ENCODE measurements around the gene NDRG3. TPM values are rescaled to one million over a fixed set of nuclear protein-coding genes. Genes with fewer than 3 reads are reported as not detected.
"Not testable (repeated sequence)": the region's sequence is repeated elsewhere in the genome, so short reads cannot be mapped to it uniquely, and the experiment has no call there.

Gene NDRG3
- total RNA-seq, 1 experiment from 2014 or later = 16.7 TPM

DNA sequence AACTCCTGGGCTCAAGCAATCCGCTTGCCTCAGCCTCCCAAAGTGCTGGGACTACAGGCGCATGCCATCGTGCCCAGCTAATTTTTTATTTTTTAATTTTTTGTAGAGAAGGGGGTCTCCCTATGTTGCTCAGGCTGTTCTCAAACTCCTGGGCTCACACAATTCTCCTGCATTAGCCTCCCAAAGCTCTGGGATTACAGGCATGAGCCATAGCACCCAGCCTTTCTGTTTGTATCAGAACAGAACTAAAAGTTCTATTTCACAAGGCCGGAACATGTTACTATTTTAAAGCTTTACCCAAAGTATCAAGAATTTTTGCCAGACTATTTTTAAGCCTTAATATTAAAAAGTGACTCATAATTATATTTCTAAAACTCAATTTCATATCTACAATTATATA is 42.4 kb downstream of the NDRG3 start:
- DNase-seq (ENCODE audit: extremely low read depth, low read depth) = no peak

DNA sequence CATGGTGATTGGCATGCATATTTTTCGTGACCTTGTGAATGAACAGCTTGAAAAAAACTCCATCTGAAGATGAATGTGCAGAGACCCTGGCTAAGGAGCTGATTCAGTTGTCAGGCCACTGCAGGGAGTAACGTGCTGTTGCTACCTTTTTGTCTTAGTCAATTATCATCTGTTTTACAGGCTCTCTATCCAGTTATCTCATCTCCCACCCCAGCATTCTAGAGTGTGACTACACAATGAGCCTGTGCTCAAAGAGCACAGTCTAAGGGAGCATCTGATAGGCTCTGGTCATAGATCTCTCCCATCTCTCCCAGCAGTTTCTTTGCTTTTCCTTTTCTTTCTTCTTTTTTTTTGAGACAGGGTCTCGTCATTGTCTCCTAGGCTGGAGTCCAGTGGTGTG is 45.5 kb downstream of the NDRG3 start:
- DNase-seq (ENCODE audit: extremely low read depth, low read depth) = no peak

DNA sequence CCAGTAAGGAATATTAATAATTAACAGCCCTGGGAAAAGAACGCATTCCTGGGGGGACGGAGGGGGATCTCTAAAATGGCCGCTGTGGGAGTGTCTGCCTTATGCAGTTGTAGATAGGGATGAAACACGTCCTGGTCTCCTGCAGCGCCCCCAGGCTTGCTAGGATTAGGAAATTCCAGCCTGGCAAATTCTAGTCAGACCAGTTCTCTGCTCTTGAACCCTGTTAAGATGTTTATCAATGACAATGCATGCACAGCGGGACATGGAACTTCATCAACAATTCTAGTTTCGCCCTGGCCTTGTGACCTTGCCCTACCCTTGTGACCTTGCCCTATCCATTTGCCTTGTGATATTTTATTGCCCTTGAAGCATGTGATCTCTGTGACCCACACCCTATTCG is 50.4 kb downstream of the NDRG3 start:
- DNase-seq (ENCODE audit: extremely low read depth, low read depth) = not testable (repeated sequence)

DNA sequence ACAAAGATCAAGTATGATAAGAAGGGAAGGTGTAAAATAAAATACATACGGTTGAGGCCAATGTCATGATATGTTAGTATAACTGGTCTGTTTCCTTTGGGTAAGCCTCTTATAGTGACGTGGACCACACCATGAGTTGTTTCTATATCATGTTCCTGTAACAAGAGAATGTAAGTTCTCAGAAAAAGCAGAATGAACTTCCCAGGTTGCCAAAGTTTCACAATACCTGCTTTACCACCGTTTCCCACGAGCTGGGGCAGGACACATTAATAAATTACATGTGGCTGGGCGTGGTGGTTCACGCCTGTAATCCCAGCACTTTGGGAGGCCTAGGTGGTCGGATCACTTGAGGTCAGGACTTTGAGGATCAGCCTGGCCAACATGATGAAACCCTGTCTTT is 57.3 kb downstream of the NDRG3 start:
- no peak for DNase-seq (ENCODE audit: extremely low read depth, low read depth)

DNA sequence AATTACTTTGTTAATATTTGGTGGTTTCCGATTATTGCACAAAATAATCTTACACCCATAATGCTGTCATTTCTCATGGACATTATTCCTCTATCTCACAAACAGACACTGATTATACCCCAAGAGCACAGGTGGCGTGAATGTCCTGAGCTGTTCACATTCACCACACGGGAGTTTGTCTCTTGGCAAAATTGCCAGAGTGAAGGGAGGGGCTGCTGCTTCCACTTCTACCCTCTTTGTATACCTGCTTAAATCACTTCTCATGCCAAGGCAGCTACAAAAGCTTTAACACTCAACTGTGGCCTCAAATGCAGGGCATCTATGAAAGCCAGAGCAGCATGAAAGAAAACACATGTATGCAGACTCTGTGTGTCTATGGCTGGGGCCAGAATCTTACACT is 58.0 kb downstream of the NDRG3 start:
- DNase-seq (ENCODE audit: extremely low read depth, low read depth) = no peak

DNA sequence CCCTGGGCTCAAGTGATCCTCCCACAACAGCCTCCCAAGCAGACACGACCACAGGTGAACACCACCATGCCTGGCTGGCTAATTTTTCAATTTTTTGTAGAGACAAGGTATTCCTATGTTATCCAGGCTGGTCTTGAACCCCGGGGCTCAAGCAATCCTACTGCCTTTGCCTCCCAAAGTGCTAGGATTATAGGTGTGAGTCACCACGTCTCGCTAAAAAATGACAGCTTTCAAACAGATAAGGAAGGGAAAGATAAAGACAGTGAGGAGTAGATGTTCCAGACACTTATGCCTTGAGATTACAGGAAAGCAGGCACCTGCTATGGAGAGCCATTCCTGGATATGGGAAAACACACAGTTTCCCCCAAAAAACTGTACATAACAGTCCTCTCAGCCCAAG is 58.9 kb downstream of the NDRG3 start:
- no peak for DNase-seq (ENCODE audit: extremely low read depth, low read depth)

DNA sequence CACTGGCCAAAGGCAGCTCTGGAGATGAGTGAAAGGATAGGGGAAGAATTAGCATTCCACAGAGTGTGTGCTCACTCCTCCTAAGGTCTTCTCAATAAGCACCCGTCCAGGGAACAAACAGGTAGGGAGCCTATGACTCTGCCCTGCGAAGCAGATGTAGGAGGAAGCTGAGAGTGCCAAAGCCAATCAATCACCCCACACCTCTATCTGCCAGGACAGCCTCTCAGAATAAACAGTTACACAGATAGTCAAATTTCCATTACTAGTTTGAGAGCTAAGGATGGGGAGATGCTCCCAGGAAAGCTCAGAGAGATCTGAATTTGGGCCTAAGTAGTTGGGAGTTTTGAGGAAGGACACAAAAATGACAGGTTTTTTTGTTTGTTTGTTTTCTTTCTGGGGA is 59.4 kb downstream of the NDRG3 start:
- DNase-seq (ENCODE audit: extremely low read depth, low read depth) = no peak

DNA sequence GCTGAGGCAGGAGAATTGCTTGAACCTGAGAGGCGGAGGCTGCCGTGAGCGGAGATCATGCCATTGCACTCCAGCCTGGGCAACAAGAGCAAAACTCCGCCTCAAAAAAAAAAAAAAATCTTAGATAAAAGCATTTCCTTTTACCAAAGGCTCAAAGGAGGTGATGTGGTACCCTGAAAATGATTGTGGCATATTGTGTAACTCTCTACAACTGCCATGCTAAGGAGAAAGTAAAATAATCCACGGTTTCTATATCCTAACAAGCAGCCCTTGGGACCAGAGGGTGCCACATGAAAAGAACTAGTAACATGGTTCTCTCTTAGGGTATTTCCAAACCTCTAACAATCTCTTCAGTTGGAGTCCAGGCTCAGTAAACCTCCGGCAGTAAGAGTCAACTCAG is 61.1 kb downstream of the NDRG3 start:
- no peak for DNase-seq (ENCODE audit: extremely low read depth, low read depth)

DNA sequence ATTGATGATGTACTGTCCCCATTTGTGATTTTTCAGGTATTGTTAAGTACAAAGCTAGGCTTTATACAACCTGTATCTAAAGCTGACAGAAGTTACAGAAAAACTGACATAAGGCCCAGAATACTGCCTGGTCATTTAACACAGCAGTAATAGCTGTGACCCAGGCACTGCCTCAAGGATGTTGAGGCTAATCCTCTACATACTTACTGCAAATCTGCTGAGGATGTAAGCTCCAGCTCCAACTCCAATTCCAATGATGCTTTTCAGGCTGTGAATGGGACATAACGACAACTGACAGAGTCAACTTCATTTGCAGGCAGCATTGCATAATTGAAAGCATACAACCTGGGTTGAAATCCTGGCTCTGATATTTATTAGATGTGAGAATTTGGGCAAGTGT is 63.6 kb downstream of the NDRG3 start:
- DNase-seq (ENCODE audit: extremely low read depth, low read depth) = no peak

DNA sequence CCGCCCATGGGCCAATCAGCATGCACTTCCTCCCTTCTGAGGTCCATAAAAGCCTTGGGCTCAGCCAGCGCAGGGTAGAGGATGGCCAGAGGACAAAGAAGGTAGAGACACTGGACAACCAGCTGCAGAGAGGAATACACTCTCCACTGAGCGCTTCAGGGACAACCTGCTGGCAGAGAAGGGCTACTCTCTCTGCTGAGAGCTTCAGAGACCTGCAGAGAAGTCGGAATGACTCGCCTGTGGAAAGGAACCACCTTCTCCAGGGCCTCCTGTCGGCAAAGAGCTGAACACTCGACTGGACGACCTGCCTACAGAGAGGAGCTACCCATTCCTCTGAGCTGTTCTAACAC is 68.5 kb downstream of the NDRG3 start:
- no peak for DNase-seq (ENCODE audit: extremely low read depth, low read depth)

DNA sequence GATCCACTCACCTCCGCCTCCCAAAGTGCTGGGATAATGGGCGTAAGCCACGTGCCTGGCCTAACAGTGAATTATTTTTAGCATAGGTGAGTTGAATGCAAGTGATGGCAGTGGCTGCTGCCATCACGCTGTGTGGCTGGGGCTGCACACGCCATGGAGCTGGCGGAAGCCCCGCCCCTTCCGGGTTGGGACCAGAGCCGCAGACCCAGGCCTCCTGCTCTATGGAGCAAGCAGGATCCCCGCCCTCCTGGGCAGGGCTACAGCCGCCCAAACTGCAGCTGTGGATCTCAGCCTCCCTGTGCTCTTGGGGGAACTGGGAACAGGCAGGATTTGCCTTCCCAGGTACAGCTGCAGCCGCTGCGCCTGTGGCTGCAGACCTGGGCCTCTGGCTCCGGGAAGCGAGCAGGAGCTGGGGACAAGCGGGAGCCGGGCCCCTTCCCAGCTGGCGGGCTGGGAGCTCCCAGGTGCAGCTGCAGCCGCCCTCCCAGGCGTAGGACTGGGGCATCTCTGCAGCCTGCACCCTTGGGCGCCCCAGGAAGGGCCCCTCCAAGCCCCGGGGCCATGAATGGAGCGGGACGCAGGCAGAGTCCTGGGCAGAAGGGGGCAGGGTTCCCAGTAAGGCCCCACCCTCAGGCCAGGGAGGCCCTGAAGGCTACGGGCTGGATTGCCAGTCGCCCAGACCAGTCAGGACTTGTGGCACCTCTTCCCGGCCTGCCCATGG is 69.0 kb downstream of the NDRG3 start:
- DNase-seq (ENCODE audit: extremely low read depth, low read depth) = no peak

DNA sequence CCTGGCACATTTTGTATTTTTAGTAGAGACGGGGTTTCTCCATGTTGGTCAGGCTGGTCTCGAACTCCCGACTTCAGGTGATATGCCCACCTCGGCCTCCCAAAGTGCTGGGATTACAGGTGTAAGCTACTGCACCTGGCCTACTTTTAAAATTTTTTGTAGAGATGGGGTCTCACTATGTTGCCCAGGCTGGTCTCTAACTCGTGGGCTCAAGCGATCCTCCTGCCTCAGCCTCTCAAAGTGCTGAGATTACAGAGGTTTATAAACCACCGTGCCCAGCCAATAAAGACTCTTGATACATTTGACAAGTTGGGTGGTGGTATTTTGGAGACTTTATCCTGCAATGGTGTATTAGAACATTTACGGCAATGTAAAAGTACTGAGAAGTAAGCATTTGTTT is 70.3 kb downstream of the NDRG3 start:
- DNase-seq (ENCODE audit: extremely low read depth, low read depth) = not testable (repeated sequence)

DNA sequence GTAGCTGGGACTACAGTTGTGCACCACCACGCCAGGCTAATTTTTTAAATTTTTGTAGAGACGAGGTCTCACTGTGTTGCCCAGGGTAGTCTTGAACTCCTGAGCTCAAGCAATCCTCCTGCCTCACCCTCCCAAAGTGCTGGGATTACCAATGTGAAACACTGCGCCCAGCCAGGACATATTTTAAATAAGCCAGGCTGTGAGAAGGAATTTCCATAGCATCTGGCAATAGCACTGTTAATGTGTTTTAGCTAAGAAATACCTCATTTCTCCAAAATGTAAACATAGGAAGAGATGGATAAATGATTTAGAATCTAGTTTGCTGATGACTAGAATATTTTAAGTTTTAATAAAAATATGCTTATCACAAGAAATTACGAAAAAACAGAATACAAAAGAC is 72.9 kb downstream of the NDRG3 start:
- no peak for DNase-seq (ENCODE audit: extremely low read depth, low read depth)

DNA sequence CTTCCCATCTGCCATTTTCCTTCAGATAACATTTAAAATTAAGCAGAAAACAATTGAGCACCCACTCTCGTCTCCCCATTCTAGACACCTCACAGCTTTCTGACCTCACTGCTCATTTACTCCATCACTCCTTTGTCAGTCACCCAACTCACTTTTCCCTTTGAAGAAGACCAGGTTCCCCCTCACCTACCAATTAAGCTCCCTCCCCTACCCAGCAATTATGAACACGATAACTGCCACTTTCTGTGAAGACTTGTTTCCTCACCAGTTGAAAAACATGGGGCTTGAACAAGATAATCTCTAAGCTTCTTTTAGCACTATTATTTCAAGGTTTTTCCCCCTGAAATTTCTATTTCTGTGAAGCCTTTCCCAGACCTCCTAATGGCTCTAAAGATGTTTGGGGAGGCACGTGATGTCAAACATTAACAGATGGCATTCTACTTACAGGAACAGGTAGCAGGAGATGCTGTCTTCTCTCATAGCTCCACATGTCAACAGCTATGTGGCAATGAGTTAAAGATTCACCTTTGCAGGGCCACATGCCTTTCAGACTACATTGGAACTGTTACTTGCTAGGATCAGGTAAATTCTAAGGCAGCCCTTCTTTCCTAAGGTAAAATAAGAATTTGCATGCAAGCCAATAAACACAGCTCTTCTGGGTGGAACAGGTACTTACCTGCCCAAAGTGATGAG is 75.1 kb downstream of the NDRG3 start:
- no peak for DNase-seq (ENCODE audit: extremely low read depth, low read depth)

DNA sequence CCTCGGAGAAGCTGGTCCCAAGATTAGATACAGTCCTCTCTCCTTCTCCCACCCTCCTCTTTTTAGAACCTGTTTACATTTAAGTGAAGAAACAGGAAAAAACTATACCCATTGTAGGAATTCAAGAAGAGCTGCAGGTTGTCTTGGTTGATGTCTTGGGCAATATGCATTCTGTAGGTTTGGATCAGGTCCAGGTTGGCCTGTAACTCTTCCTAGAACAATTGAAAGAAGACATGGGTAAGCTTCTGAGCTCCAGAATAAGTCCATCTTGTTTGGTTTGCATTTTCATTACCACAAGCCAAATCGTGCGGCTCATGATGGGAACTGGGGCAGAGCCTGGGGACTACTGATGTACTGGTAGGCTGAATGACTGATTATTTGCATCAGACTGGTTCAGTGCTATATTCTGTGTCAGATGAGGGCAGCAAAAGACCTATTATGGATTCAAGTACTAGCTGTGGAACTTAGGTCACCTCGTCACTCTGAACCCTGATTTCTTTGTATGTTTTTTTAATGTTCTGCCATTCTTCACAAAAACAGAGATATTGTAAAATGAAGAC is 79.6 kb downstream of the NDRG3 start:
- no peak for DNase-seq (ENCODE audit: extremely low read depth, low read depth)

DNA sequence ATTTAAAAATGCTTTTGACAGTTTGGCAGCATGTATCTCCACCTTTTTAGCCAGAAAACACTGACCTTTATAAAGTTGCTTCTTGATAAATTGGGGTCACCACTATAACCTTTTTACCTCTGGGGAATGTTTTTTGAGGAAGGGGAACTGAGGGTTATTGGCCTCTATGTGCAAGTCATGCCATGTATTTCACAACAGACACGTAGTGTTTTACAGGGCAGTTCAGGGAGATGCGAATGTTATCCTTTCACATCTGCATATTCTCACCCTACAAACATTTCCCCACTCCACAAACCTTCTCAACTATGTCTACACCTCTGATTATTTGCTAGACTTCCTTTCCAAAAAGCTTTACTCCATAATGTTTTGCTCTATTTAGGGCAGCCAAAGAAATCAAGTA is 82.9 kb downstream of the NDRG3 start:
- DNase-seq (ENCODE audit: extremely low read depth, low read depth) = no peak

DNA sequence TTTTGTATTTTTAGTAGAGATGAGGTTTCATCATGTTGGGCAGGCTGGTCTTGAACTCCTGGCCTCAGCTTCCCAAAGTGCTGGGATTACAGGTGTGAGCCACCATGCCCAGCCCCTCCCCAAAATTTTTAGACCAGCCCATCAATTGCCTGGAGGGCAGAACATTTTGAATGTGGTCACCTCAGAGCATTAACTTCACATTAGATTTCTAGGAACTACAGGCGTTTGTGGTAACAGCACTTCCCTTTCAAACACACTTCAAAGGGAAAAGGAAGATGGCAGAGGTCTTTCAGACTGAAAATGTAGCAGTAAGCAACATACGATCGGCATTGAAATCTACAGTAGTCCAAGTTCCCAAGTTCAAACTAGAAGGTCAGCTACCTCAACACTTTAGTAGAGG is 87.6 kb downstream of the NDRG3 start:
- no peak for DNase-seq (ENCODE audit: extremely low read depth, low read depth)

DNA sequence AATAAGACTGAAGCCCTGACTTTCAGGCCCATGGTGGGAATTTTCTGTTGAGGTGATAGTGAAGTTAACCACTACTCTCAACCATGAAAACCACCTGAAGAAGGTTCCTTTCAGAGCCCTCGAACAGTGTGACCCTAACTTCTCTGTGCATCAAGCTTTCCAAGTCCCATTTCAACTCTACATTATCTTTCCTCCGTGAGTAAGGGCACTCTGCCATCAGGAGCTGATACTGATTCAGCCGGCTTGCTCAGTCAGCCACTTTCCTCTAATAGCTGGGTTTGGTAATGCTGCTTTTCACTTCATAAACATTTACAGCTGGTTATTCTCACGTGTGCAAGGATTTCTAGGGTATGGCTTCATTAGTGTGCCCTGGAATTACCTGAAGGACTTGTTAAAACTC is 89.2 kb downstream of the NDRG3 start:
- DNase-seq (ENCODE audit: extremely low read depth, low read depth) = no peak

DNA sequence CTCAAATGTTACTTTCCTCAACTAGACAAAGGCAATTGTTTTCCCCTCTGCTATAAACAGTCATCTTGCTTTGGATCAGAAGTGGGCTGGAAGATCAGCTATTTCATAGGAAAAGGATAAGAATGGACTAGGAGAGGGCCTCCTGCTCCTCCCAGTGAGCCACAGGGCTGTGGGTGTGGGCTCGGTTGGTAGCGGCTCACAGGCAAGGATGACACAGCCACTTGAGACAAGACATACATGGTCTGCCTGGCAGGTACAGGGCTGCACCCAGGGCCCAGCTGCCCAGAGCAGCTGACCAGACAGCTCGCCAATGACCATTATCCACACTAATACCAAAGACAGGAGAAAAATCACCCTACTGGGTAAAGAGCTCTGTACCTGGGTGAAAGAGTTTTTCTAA is 90.9 kb downstream of the NDRG3 start:
- DNase-seq (ENCODE audit: extremely low read depth, low read depth) = no peak

DNA sequence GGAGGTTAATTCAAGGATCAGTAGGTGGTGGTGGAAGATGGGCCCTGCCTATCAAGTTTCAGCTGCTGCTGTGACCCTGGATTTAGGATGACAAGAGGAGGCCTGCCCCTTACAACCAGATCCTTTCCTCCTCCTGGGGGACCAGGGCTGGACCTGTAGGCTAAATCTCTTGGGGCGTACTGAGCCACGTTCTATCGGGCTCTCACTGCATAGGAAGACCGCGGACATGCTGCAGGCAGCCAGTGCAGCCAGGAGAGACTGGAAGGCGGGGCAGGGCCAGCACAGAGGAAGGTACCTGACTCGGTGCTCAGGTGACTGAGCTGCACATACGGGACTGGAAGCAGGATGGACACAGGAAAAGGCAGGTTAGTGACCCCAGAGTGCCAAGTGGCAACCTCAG is 91.4 kb downstream of the NDRG3 start:
- no peak for DNase-seq (ENCODE audit: extremely low read depth, low read depth)

DNA sequence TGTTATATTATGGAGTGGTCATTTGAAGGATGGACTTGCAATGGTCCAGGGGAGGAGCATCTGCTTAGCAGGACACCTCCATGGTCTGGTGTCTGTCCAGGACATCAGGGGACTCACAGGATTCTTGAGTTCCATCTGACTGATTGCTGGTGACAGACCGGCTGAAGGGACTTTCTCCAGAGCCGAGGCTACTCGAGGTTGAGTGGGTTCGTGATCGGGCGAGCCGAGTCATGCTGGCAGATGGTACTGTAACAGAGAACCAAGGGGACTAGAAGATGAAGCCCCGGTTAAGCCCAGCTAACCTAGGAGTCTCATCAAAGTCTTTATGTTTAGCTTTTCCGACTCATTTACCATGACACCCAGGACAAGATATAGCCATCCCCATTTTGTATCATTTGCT is 92.4 kb downstream of the NDRG3 start:
- DNase-seq (ENCODE audit: extremely low read depth, low read depth) = no peak

Data from NCI-H460 (cell line).